Measurements from ENCODE around the gene ZNF497.

The ZNF497 gene

DNA sequence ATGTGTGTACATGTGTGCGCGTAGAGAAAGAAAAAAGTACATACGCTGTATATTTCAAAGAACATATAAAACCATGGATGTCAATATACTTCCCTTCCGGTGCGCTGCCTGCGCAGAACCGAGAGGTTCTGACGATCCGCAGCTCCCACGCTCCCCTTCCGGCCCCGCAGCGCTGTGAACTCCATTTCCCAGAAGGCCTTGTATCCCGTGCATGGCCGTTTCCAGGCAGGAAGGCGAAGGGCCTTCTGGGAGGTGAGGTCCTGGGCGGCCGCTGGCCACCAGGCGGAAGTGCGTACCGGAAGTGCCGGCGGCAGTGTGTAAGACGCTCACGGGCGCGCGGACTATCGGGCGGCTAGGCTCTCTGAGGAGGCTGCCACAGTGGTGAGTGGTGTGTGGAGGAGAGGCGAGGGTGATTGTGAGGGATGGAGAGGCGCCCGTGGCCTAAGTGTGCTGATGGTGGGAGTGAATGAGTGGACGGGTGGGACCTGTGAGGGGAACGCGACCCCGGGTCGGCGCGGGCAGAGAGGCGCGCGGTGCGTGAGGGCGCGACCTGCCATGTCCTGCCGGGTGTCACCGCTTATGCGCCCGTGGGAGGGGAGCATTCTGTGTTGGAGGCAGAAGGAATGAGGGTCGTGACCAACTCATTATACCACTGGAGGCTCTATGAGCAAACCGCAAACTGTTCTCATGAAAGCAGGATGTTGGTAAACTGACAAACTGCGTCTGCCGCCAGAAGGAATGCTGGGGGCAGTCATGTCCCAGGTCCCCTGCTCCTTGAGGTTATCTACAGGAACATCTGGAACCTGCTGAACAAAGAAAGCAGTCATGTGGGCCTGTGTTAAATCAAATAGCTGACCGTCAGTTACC is 57.3 kb downstream of the ZNF497 start, which contains the start of gene ERVK3-1:
Gene ERVK3-1, plus strand, starts transcription at position 313 of the 867 bp plus-strand sequence. CDS start 6,792 bp downstream, outside the sequence.
- DNase-seq: peak; percentile 97

DNA sequence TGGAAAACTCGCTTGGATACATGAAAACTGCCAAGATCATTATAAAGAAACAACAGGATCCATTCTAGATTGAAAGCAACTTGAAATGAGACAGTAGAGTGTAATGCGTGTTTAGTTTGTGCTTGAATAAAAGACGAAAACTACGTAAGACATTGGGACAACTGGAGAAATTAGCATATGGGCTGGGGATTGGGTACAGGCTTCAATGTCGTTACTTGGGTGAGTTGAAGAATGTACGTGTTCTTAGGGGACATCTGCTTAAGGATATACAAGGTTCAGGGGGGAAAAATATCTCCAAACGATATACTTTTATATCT is 57.8 kb downstream of the ZNF497 start:
- no peak for DNase-seq

Data from CD4-positive, alpha-beta T cell treated with Interleukin-17A for 1 hour (primary cell).